Thyroid gland (tissue), 4 donors: Measurements from ENCODE around the gene AGBL4.

Source experiments
- CTCF ChIP-seq, 6 experiments: fragments of 200-600 bp in 3 of 6; fragments of 450-650 bp in 3 of 6; sonication (generic) in 3 of 6; IDR thresholded peaks; one replicate each; pipeline ENCODE4 v1.5.1; 2016 to 2019; ENCODE audit warnings: antibody characterized with exemption in 6 of 6, mild to moderate bottlenecking in 2 of 6, inconsistent platforms in 1 of 6, moderate library complexity in 1 of 6
- POLR2A ChIP-seq, 2 donors: fragments of 450-650 bp; IDR thresholded peaks; one replicate each; pipeline ENCODE4 v1.6.1; 2017; ENCODE audit warnings: antibody characterized with exemption in 2 of 2, mild to moderate bottlenecking in 2 of 2, moderate library complexity in 1 of 2

DNA sequence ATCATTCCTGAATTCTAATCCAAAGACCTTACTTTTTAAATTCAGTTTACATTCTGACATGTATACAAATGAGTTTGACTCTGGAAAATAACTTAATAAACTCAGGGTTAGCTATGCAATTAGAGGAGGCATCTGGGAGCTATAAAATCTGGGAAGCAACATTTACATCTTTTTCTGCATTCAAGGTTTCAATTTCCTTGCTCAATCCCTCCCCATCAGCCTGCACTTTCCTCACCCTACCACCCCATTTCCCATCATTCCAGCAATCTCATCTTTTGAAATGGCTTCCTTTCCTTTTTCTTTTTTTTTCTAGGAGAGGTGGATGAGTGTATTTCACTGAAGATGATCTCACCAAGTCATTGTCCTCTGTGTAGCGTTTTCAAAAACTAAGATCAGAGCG, 1181.8 kb downstream of the AGBL4 start:
- TF ChIP-seq CTCF (IDR thresholded peaks at IDR 0.05) = no peak
- no peak for TF ChIP-seq POLR2A (IDR thresholded peaks at IDR 0.05)
